Parathyroid adenoma (tissue), 2 donors: ENCODE data around the gene FAM9C.

ENCODE experiments used
- H2AFZ ChIP-seq: fragments of 300-600 bp; sonication (generic); one replicate; pipeline ENCODE4 v1.7.0; 2017; ENCODE audit warnings: antibody characterized with exemption, mild to moderate bottlenecking
- H3K27ac ChIP-seq: fragments of 300-600 bp; sonication (generic); one replicate; pipeline ENCODE4 v1.7.0; 2017
- H3K27me3 ChIP-seq: fragments of 300-600 bp; sonication (generic); one replicate; pipeline ENCODE4 v1.7.0; 2017; ENCODE audit warnings: low read length; ENCODE audit not compliant: control insufficient read depth, insufficient read depth
- H3K36me3 ChIP-seq: fragments of 300-600 bp; sonication (generic); one replicate; pipeline ENCODE4 v1.7.0; 2017; ENCODE audit warnings: low read length; ENCODE audit not compliant: control insufficient read depth, insufficient read depth
- H3K4me1 ChIP-seq: fragments of 300-600 bp; sonication (generic); one replicate; pipeline ENCODE4 v1.7.0; 2017; ENCODE audit warnings: control low read depth
- H3K4me2 ChIP-seq: fragments of 300-600 bp; sonication (generic); one replicate; pipeline ENCODE4 v1.7.0; 2017; ENCODE audit warnings: low read length
- H3K4me3 ChIP-seq: fragments of 300-600 bp; sonication (generic); one replicate; pipeline ENCODE4 v1.7.0; 2017; ENCODE audit warnings: low read depth, low read length
- H3K79me2 ChIP-seq: fragments of 300-600 bp; sonication (generic); one replicate; pipeline ENCODE4 v1.7.0; 2017; ENCODE audit warnings: control low read depth
- H3K9ac ChIP-seq: fragments of 300-600 bp; sonication (generic); one replicate; pipeline ENCODE4 v1.7.0; 2017; ENCODE audit warnings: mild to moderate bottlenecking
- H3K9me3 ChIP-seq: fragments of 300-600 bp; sonication (generic); one replicate; pipeline ENCODE4 v1.7.0; 2017; ENCODE audit warnings: low read length; ENCODE audit not compliant: control insufficient read depth
- TF ChIP-seq, protein P1 (sequence below): fragments of 300-600 bp; sonication (generic); IDR thresholded peaks from one replicate; pipeline ENCODE4 v1.7.0; 2017; ENCODE audit warnings: antibody characterized with exemption, mild to moderate bottlenecking
- donor health status: primary hyperparathyroidism.

The FAM9C gene

DNA sequence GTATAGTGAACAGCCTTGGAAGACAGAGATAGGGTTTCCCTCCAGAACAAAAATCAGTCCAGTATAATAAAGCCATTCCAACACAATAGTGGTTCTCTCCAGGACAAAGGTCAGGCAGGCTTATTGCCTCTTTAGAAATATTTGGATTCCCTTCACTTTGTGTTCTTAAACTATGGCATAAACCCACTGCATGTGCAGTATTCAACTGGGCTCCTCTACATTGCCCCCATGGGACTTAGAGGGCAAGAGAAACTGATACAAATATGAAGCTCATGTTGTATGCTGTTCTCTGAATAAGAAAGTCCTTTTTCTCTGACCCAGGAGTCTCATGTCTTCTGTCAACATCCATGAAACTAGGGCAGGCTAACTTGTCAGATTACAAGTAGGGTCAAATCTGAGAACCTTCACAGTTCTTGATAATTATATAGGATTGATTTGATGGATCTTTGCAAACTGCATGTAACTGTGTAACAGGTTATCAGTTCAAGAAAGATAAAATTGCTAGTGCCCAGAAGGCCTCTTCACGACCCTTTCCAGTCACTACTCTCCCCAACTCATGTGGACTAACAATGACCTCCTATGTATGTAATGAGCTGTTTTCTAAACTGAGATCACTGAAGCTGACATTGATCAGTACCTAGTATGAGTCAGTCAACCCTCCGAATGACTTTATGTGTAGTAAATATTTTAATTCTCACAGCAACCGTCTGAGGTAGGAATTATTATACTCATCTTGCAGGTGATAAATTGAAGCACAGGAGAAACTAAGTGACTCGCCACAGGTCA lies 31.9 kb upstream of the FAM9C start:
- Histone ChIP-seq H3K79me2 (no peaks in the 10 kb centered on the region), H3K9ac (no peak overlapping the region), H3K9me3 (no peaks in the 10 kb centered on the region), H3K36me3 (no peaks in the 10 kb centered on the region), H3K4me2 (no peak overlapping the region), H3K27me3 (no peaks in the 10 kb centered on the region), H3K4me3 (no peak overlapping the region), H3K27ac (no peak overlapping the region), H3K4me1 (no peaks in the 10 kb centered on the region), H2AFZ (no peak overlapping the region)
- TF ChIP-seq, protein P1, sequence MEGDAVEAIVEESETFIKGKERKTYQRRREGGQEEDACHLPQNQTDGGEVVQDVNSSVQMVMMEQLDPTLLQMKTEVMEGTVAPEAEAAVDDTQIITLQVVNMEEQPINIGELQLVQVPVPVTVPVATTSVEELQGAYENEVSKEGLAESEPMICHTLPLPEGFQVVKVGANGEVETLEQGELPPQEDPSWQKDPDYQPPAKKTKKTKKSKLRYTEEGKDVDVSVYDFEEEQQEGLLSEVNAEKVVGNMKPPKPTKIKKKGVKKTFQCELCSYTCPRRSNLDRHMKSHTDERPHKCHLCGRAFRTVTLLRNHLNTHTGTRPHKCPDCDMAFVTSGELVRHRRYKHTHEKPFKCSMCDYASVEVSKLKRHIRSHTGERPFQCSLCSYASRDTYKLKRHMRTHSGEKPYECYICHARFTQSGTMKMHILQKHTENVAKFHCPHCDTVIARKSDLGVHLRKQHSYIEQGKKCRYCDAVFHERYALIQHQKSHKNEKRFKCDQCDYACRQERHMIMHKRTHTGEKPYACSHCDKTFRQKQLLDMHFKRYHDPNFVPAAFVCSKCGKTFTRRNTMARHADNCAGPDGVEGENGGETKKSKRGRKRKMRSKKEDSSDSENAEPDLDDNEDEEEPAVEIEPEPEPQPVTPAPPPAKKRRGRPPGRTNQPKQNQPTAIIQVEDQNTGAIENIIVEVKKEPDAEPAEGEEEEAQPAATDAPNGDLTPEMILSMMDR = no peak

DNA sequence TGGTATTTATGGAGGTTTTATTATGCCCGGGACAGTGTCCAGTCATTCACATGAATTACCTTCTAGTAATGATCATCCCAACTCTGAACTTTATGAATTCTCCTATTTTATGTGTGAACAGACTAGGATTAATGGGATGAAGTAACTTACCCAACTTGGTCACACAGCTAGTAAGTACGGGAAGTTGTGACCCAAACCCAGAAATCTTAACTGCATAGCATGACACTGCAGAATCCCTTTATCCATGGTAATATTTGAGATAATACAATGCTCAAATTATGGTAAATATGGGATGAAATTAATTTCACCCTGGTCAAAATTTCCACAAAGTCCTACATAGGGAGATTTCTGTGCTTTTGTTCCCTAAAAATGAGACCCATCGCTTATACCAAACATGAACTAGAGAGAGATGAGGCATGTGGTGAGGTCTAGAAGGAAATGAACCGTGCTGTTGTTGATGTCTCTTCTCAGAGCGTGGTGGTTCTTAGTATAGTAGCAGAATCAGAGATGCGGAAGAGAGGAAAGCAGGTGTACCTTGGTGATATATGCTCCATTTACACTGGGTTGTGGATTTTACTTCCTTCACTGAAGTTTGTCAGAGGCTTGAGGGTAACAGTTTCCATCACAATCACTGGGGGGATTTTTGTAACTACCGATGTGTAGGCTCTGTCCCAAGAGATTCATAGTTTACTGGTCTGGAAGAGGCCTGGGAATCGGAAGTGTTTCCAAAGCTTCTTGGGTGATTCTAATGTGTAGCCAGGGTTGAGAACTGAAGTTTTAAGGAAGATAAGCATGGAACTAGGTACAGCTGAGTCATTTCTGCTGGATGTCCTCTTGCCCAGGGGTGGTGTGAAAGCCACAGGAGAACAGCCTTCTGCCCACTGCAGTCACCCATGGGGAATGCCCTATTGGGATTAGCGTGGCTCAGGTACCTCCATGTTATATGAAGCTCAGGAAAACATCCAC lies 30.2 kb upstream of the FAM9C start:
- TF ChIP-seq, protein P1 = no peak

DNA sequence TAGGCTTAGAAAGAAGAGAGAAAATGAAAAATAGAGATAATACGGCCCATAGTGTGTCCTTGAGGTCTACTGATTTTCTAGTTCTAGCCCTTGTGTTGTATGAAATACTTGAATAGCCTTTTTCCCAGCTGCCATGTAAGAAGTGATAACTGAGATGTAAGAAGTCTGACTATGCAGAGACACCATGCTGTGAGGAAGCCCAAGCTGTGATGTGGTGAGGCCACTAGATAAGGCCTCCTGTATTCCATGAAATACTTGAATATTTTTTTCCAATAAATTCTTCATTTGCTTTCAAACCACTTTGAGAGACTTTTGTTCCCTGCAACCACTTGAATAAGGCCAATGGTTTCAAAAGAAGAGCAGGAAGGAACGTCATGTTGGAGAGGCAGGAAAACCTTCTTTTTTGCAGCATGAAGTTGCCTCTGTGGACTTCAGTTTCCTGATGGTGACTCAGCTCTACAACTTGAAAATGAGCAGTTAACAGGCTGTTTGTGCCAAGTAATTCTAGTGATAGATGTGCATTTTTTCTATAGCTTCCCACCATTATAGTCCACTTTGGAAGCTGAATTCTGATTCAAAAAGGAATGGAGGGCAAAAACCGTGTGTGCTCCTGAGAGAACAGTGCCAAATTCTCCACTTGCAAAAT lies 25.5 kb upstream of the FAM9C start:
- no peaks in the 10 kb centered on the region for H3K9me3 ChIP-seq
- no peak overlapping the region for H3K27ac ChIP-seq
- no peak overlapping the region for H3K4me2 ChIP-seq
- no peaks in the 10 kb centered on the region for H3K79me2 ChIP-seq
- no peak overlapping the region for H3K4me3 ChIP-seq
- TF ChIP-seq, protein P1 = no peak
- H2AFZ ChIP-seq = no peak overlapping the region
- H3K4me1 ChIP-seq = no peaks in the 10 kb centered on the region
- H3K27me3 ChIP-seq = no peaks in the 10 kb centered on the region
- H3K36me3 ChIP-seq = no peaks in the 10 kb centered on the region
- no peak overlapping the region for H3K9ac ChIP-seq

More for the DNA sequence above, 30.2 kb upstream of the FAM9C start:
- no peak overlapping the region for H2AFZ ChIP-seq
- no peak overlapping the region for H3K9ac ChIP-seq
- H3K27ac ChIP-seq = no peak overlapping the region
- H3K27me3 ChIP-seq = no peaks in the 10 kb centered on the region
- no peak overlapping the region for H3K4me2 ChIP-seq
- H3K36me3 ChIP-seq = no peaks in the 10 kb centered on the region
- H3K4me1 ChIP-seq = no peaks in the 10 kb centered on the region
- no peaks in the 10 kb centered on the region for H3K79me2 ChIP-seq
- H3K4me3 ChIP-seq = no peak overlapping the region
- no peaks in the 10 kb centered on the region for H3K9me3 ChIP-seq

DNA sequence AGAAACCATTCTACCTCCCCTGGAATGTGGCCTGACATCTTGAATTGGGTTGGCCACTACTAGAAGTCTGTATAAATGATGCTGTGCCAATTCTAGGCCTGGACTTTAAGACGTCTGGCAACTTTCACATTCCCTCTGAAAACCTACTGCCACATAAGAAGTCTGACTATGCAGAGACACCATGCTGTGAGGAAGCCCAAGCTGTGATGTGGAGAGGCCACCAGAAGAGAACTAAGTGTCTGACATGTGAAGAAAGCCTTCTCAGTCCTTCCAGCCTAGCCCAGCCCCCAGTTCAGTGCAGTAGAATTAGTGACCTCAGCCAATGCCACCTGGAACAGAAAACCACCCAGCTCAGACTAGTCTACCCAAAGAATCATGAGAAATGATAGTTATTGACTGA lies 24.2 kb upstream of the FAM9C start:
- no peaks in the 10 kb centered on the region for H3K79me2 ChIP-seq
- H3K36me3 ChIP-seq = no peaks in the 10 kb centered on the region
- no peak overlapping the region for H3K27ac ChIP-seq
- H3K9me3 ChIP-seq = no peaks in the 10 kb centered on the region
- H3K4me2 ChIP-seq = no peak overlapping the region
- no peaks in the 10 kb centered on the region for H3K27me3 ChIP-seq
- H2AFZ ChIP-seq = no peak overlapping the region
- no peak overlapping the region for H3K4me3 ChIP-seq
- TF ChIP-seq, protein P1 = no peak
- H3K4me1 ChIP-seq = no peaks in the 10 kb centered on the region
- H3K9ac ChIP-seq = no peak overlapping the region
